HepG2 (cell line): Measurements from ENCODE around the gene FAM193A. TPM values are rescaled to one million over a fixed set of nuclear protein-coding genes. Genes with fewer than 3 reads are reported as not detected.

Experiments used
- ARNTL ChIP-seq: sonication (generic); formaldehyde crosslinking; IDR thresholded peaks from 2 replicates; pipeline ENCODE4 v1.4.0; 2020; ENCODE audit warnings: mild to moderate bottlenecking, missing genetic modification reagents
- DR1 ChIP-seq: sonication (generic); formaldehyde crosslinking; IDR thresholded peaks from 2 replicates; pipeline ENCODE4 v1.8.0; 2021; ENCODE audit warnings: mild to moderate bottlenecking, missing genetic modification reagents, inconsistent platforms
- GATA4 ChIP-seq: sonication (generic); IDR thresholded peaks from 2 replicates; pipeline ENCODE4 v1.6.1; 2016; ENCODE audit warnings: antibody characterized with exemption, low read depth, borderline replicate concordance
- HNRNPK ChIP-seq: fragments of 200-400 bp; formaldehyde crosslinking; IDR thresholded peaks from 2 replicates; pipeline ENCODE4 v1.6.1; 2018; ENCODE audit warnings: low read length, low read depth, moderate library complexity, mild to moderate bottlenecking; ENCODE audit not compliant: poor library complexity, severe bottlenecking
- KDM5B ChIP-seq: sonication (generic); formaldehyde crosslinking; IDR thresholded peaks from 2 replicates; pipeline ENCODE4 v1.4.0; 2020; ENCODE audit warnings: missing genetic modification reagents, mild to moderate bottlenecking, borderline replicate concordance
- KLF16 ChIP-seq, 2 experiments: sonication (generic) in 1 of 2; formaldehyde crosslinking in 1 of 2; IDR thresholded peaks; 2 replicates each; pipeline versions ENCODE4 v1.6.1 to v1.8.0; 2016 to 2023; ENCODE audit warnings: missing genetic modification reagents in 2 of 2, missing compliant biosample characterization in 1 of 2
- SIX4 ChIP-seq: sonication (generic); formaldehyde crosslinking; IDR thresholded peaks from 2 replicates; pipeline ENCODE4 v1.4.0; 2020; ENCODE audit warnings: missing genetic modification reagents
- SNRNP70 ChIP-seq: fragments of 200-400 bp; formaldehyde crosslinking; IDR thresholded peaks from 2 replicates; pipeline ENCODE4 v1.6.1; 2017; ENCODE audit warnings: mild to moderate bottlenecking, low read depth, low read length, moderate library complexity
- SP140L ChIP-seq: sonication (generic); formaldehyde crosslinking; IDR thresholded peaks from 2 replicates; pipeline ENCODE4 v1.4.0; 2020; ENCODE audit warnings: missing genetic modification reagents, borderline replicate concordance
- SRSF1 ChIP-seq: fragments of 200-400 bp; formaldehyde crosslinking; optimal IDR thresholded peaks from 2 replicates; pipeline ENCODE3; 2017; ENCODE audit warnings: mild to moderate bottlenecking, low read depth, low read length, moderate library complexity
- SSRP1 ChIP-seq: IDR thresholded peaks from 2 replicates; pipeline ENCODE4 v1.6.1; 2016; ENCODE audit warnings: control low read depth
- ZNF225 ChIP-seq: sonication (generic); formaldehyde crosslinking; IDR thresholded peaks from 2 replicates; pipeline ENCODE4 v1.4.0; 2020; ENCODE audit warnings: mild to moderate bottlenecking, missing genetic modification reagents
- ZNF563 ChIP-seq: sonication (generic); formaldehyde crosslinking; IDR thresholded peaks from 2 replicates; pipeline ENCODE4 v1.8.0; 2022; ENCODE audit warnings: mild to moderate bottlenecking, moderate library complexity, missing genetic modification reagents
- ZNF589 ChIP-seq: sonication (generic); formaldehyde crosslinking; conservative IDR thresholded peaks from 2 replicates; pipeline ENCODE4 v1.8.0; 2022; ENCODE audit warnings: mild to moderate bottlenecking, moderate library complexity, missing genetic modification reagents
- ZNF605 ChIP-seq: sonication (generic); formaldehyde crosslinking; IDR thresholded peaks from 2 replicates; pipeline ENCODE4 v1.8.0; 2022; ENCODE audit warnings: mild to moderate bottlenecking, missing genetic modification reagents
- ZSCAN21 ChIP-seq: sonication (generic); formaldehyde crosslinking; IDR thresholded peaks from 2 replicates; pipeline ENCODE4 v1.8.0; 2022; ENCODE audit warnings: mild to moderate bottlenecking, missing genetic modification reagents, moderate library complexity, borderline replicate concordance
- ZZZ3 ChIP-seq: sonication (generic); formaldehyde crosslinking; IDR thresholded peaks from 2 replicates; pipeline ENCODE4 v1.4.0; 2020; ENCODE audit warnings: missing genetic modification reagents, mild to moderate bottlenecking, borderline replicate concordance
- polyA plus RNA-seq, 8 experiments: library from polyadenylated mRNA; depleted of rRNA in 3 of 8; stranded (reverse) in 7 of 8; unstranded in 1 of 8; fragments of >200 nt; fragmentation: Illumina TruSeq in 4 of 8; extraction: Trizol in 4 of 8; gene quantifications; 2 replicates each; pipeline versions ENCODE4 v1.2.1 to v1.2.3, GENCODE V29; 2011 to 2016; ENCODE audit warnings: low read depth in 4 of 8, missing spikeins in 1 of 8, mixed read lengths in 1 of 8; ENCODE audit not compliant: insufficient read depth in 1 of 8
- total RNA-seq, 5 experiments: library from RNA; depleted of rRNA; stranded (reverse); fragments of >200 nt; fragmentation: Illumina TruSeq; extraction: Trizol; gene quantifications; 2 replicates each; pipeline ENCODE4 v1.2.3, GENCODE V29; 2016; ENCODE audit warnings: low read depth in 1 of 5
- TF ChIP-seq, protein P1 (sequence below): fragments of 450-650 bp; IDR thresholded peaks from 2 replicates; pipeline ENCODE4 v1.6.1; 2017
- TF ChIP-seq, protein P2 (sequence below): sonication (generic); formaldehyde crosslinking; IDR thresholded peaks from 2 replicates; pipeline ENCODE4 v1.4.0; 2020; ENCODE audit warnings: missing genetic modification reagents
- TF ChIP-seq, protein P3 (sequence below): sonication (generic); formaldehyde crosslinking; IDR thresholded peaks from 2 replicates; pipeline ENCODE4 v1.8.1; 2023; ENCODE audit warnings: missing genetic modification reagents, inconsistent platforms, borderline replicate concordance
- TF ChIP-seq, protein P4 (sequence below): IDR thresholded peaks from 2 replicates; pipeline ENCODE4 v1.6.1; 2016; ENCODE audit warnings: mild to moderate bottlenecking, missing biosample characterization, missing genetic modification reagents
- TF ChIP-seq, protein P5 (sequence below), 2 experiments: sonication (generic) in 1 of 2; formaldehyde crosslinking in 1 of 2; IDR thresholded peaks; 2 replicates each; pipeline versions ENCODE4 v1.5.1 to v1.6.1; 2011 to 2020; ENCODE audit warnings: borderline replicate concordance in 1 of 2, low read depth in 1 of 2, low read length in 1 of 2, mild to moderate bottlenecking in 1 of 2, missing genetic modification reagents in 1 of 2, moderate library complexity in 1 of 2

FAM193A gene
- total and polyA plus RNA-seq, 2 of the 13 experiments (the other 11 are each of a cell fraction or from before 2014, with no cell fraction given), result 5.7 to 8.7 TPM

DNA sequence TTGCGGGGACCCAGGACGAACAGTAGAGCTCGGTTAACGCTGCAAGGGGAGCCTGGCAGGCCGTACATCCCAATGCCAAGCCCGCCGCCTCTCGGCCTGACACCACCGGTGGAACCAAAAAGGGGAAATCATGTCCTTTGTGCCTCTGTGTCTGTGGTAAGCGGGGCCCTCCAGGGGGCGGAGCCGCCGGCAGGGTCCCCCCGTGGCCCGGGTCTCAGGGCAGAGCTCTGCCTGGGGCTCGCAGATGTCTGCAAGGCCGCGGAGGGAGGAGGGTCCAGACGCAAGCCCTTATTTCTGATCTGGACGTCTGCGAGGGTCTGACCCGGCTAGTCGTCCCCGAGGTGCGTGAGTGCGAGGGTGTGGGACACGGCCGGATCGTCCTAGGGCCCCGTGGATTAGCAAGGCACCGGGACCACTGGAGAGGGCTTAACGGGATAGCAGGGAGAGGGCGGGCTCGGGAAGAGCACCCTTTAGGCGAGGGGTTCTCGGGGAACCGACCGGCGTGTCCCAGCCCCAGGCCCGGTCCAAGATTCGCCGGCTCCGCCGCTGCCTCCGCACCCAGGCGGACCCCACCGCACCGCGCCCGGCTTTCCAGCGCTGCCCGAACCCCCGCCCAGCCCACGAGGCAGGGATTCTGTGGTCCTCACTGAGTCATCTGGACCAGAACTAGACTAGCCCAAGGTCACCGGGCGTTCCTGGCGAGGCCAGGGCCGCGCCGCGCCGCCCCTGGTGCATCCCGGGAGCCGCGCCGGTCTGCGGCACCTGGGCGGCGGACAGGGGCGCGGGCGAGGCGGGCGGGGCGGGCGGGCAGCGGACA, 863 bp upstream of the FAM193A start (continued):
- TF ChIP-seq, protein P1, sequence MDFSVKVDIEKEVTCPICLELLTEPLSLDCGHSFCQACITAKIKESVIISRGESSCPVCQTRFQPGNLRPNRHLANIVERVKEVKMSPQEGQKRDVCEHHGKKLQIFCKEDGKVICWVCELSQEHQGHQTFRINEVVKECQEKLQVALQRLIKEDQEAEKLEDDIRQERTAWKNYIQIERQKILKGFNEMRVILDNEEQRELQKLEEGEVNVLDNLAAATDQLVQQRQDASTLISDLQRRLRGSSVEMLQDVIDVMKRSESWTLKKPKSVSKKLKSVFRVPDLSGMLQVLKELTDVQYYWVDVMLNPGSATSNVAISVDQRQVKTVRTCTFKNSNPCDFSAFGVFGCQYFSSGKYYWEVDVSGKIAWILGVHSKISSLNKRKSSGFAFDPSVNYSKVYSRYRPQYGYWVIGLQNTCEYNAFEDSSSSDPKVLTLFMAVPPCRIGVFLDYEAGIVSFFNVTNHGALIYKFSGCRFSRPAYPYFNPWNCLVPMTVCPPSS, result no peak
- TF ChIP-seq ZNF225 (CRISPR knock-in tag) (no peak; the same call in 1 of the 2 replicates), ZZZ3 (CRISPR knock-in tag) (no peak), ZNF605 (no peak), ZSCAN21 (CRISPR knock-in tag) (peak; percentile 88; the same call in 1 of the 2 replicates), KDM5B (CRISPR knock-in tag) (no peak), ARNTL (CRISPR knock-in tag) (no peak), SRSF1 (no peak), SSRP1 (CRISPR knock-in tag) (no peak), SIX4 (CRISPR knock-in tag) (no peak), GATA4 (no peak), SP140L (CRISPR knock-in tag) (no peak), SNRNP70 (no peak), ZNF563 (peak; percentile 82; the same call in 1 of the 2 replicates), HNRNPK (no peak), ZNF589 (CRISPR knock-in tag) (no peak), KLF16 (CRISPR knock-in tag; IDR thresholded peaks at IDR 0.05) (no peak), DR1 (CRISPR knock-in tag) (no peak)
- TF ChIP-seq, protein P2, sequence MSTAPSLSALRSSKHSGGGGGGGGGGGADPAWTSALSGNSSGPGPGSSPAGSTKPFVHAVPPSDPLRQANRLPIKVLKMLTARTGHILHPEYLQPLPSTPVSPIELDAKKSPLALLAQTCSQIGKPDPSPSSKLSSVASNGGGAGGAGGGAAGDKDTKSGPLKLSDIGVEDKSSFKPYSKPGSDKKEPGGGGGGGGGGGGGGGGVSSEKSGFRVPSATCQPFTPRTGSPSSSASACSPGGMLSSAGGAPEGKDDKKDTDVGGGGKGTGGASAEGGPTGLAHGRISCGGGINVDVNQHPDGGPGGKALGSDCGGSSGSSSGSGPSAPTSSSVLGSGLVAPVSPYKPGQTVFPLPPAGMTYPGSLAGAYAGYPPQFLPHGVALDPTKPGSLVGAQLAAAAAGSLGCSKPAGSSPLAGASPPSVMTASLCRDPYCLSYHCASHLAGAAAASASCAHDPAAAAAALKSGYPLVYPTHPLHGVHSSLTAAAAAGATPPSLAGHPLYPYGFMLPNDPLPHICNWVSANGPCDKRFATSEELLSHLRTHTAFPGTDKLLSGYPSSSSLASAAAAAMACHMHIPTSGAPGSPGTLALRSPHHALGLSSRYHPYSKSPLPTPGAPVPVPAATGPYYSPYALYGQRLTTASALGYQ (CRISPR knock-in tag), result no peak
- TF ChIP-seq, protein P3, sequence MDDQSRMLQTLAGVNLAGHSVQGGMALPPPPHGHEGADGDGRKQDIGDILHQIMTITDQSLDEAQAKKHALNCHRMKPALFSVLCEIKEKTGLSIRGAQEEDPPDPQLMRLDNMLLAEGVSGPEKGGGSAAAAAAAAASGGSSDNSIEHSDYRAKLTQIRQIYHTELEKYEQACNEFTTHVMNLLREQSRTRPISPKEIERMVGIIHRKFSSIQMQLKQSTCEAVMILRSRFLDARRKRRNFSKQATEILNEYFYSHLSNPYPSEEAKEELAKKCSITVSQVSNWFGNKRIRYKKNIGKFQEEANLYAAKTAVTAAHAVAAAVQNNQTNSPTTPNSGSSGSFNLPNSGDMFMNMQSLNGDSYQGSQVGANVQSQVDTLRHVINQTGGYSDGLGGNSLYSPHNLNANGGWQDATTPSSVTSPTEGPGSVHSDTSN (CRISPR knock-in tag), result no peak
- TF ChIP-seq, protein P4, sequence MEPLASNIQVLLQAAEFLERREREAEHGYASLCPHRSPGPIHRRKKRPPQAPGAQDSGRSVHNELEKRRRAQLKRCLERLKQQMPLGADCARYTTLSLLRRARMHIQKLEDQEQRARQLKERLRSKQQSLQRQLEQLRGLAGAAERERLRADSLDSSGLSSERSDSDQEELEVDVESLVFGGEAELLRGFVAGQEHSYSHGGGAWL, result no peak
- TF ChIP-seq, protein P5, sequence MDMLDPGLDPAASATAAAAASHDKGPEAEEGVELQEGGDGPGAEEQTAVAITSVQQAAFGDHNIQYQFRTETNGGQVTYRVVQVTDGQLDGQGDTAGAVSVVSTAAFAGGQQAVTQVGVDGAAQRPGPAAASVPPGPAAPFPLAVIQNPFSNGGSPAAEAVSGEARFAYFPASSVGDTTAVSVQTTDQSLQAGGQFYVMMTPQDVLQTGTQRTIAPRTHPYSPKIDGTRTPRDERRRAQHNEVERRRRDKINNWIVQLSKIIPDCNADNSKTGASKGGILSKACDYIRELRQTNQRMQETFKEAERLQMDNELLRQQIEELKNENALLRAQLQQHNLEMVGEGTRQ (IDR thresholded peaks at IDR 0.05; ENCODE audit: low read depth, low read length), result no peak
- TF ChIP-seq, protein P5 (CRISPR knock-in tag; IDR thresholded peaks at IDR 0.05; ENCODE audit: borderline replicate concordance), result no peak
